GM19099 (cell line): ENCODE measurements around the gene AKT1.

Experiments used
- POLR2A ChIP-seq: IDR thresholded peaks from 3 replicates; pipeline ENCODE4 v1.6.1; 2011; ENCODE audit warnings: low read depth; ENCODE audit not compliant: insufficient read length; ENCODE audit errors: extremely low read depth

AKT1 gene

DNA sequence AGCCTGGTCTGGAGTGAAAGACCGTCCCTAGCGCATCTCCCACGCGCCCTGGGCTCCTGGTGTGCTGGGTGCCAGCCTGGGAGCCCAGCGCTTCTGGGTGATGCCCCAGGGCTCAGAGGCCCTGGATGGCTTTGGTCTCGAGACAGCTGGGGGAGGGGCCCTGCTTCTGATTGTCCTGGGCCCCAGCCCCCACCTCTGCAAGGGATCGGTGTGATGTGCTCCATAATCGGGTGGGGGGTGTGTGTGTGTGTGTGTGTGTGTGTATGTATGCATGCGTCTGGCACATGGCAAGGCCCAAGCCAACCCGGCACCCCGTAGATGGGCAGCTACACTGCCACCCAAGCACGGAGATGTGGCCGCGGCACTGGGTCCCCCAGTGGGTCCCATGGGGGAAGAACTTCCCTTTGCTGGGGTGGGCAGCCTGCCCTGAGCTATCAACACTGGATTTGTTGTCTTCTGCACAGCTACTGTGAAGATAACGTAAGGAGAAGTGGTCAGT lies 8.4 kb upstream of the AKT1 start:
- TF ChIP-seq POLR2A = no peak

DNA sequence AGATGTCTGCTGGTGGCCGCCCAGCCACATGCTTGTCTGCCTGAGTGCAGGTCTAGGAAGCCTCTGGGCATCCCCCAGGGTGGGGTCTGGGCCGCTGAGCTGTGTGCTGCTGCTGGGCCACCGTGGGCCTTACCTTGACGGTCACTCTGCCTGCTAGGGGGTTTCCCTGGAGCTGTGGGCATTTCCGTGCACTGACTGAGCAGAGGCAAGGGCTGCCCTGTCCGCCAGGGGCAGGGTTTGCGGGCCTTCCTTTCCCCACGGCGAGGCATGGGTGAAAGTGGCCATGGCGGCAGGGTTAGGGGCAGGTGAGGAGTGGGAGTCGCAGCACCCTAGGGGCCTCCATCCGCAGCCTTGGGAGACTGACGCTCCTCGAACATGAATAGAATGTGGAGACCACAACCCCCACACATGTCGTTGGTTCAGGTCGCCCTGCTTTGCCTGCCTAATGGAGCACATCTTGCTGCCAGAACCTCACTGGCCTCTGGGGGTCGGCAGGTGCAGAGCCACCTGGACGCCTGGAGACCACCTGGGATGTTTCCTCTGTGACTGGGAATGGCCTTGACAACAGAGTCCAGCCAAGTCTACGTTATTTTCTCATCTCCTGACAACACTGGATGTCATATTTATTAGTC lies 7.8 kb upstream of the AKT1 start:
- no peak for TF ChIP-seq POLR2A

DNA sequence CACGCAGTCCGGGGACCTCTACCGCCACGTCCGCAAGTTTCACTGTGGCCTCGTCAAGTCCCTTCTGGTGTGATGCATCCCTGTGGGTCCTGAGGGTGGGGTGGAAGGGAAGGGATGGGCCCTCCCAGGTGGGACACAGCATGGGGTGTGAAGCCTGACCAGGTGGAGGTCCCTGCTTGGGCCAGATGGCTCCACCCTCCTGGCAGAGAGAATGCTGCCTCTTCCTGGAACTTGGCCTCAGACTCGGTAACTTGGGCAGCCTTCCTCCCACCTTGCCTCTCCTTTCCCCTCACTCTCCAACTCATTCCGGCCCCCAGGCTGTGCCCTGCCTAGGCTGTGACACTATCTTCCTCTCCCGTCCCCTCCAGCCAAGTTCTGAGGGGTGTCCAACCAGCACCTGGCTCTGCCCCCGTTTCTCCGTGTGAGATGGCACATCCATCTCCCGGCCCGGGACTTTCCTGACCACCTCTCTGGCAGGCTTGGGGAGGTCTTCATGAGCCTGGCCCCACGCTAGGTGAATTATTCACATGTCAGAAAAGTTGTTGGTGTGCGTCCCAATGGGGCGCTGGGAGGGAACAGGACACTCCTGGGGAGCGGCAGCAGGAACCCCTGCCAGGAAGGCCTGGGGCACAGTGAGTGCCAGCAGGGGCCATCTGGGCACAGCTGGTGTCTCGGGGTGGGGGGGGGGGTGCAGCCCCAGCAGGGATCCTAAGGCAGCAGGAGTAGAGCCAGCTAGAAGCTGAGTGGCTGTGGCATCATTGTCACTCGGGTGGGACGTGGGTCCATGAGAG lies 7.0 kb upstream of the AKT1 start:
- no peak for TF ChIP-seq POLR2A

DNA sequence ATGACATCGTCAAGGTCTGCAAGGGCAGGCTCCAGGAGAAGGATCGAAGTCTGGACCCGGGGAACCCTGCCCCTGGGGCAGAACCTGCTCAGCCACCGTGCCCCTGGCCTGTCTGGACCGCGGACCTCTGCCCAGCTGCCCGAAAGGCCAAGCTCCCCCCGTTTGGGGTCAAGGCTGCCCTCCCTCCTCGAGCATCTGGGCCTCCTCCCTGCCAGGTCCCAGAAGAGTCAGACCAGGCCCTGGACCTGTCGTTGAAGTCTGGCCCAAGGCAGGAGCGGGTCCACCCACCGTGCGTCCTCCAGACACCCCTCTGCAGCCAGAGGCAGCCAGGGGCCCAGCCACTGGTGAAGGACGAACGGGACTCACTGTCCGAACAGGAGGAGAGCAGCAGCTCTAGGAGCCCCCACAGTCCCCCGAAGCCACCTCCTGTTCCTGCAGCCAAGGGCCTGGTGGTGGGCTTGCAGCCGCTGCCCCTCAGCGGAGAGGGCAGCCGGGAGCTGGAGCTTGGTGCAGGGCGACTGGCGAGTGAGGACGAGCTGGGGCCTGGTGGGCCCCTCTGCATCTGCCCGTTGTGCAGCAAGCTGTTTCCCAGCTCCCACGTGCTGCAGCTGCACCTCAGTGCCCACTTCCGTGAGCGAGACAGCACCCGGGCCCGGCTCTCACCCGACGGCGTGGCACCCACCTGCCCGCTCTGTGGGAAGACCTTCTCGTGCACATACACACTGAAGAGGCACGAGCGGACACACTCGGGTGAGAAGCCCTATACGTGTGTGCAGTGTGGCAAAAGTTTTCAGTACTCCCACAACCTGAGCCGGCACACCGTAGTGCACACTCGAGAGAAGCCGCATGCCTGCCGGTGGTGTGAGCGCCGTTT lies 6.2 kb upstream of the AKT1 start:
- TF ChIP-seq POLR2A = no peak

DNA sequence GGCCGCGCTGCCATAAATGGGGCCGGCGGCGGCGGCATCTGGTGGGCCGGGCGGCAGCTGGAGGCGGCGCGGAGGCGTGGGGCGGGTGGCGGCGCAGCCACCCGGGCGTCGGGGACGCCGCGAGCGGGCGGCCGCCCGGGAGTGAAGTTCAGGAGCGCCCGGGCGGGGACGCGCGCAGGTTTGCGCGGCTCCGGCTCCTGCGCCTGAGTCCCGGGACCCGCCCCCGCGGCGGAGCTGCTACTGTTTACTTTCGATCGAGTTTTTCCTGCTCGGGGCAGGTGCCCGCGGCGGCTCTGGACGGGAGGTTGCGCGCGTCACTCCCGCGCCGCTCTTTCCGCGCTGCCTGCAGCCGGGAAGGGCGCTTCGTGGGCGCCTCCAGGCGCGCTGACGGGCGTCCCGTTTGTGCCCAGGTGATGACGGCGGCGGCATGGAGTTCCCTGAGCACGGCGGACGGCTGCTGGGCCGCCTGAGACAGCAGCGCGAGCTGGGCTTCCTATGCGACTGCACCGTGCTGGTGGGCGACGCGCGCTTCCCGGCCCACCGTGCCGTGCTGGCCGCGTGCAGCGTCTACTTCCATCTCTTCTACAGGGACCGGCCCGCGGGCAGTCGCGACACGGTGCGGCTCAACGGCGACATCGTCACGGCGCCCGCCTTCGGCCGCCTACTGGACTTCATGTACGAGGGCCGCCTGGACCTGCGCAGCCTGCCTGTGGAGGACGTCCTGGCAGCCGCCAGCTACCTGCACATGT lies 5.4 kb upstream of the AKT1 start, which contains the start of gene ZBTB42:
TSS of gene ZBTB42 (plus strand) at position 331 of the 749 bp plus-strand sequence. CDS start at position 428, 97 bp downstream.
- TF ChIP-seq POLR2A = no peak

DNA sequence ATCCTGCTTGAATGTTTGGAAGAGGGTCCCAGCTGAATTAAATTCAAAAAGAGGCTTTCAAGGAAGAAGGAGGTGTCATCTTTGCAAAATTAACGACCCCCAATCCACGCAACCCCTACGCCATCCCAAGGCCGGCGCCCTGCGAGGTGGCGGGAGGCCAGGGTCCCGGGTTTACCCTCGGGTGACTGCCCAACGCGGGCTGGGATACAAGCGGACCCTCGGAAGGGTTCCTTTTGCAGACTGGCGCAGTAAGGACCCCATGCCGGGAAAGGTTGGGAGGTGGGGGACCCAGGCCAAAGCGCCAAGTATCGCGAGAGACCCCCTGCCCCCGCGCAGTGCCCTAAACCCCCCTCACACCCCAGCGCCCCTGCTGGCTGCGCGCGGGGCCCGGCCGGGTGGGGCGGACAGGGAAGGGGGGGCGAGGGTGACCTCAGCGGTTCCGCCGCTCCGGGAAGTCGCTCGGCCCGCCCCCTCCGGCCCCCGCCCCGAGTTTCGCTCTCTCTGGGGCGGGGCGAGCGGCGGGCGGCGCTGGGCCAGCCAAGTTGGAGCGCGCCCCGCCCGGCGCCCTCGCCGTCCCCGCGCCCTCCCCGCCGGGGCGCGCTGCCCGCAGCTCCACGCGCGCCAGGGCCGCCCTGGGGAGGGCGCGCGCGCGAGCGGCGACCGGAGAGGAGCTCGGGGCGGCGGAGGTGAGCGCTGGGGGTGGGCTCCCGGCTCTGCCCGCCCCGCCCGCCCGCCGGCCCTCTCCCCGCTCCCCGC lies 4.6 kb upstream of the AKT1 start:
- no peak for TF ChIP-seq POLR2A

DNA sequence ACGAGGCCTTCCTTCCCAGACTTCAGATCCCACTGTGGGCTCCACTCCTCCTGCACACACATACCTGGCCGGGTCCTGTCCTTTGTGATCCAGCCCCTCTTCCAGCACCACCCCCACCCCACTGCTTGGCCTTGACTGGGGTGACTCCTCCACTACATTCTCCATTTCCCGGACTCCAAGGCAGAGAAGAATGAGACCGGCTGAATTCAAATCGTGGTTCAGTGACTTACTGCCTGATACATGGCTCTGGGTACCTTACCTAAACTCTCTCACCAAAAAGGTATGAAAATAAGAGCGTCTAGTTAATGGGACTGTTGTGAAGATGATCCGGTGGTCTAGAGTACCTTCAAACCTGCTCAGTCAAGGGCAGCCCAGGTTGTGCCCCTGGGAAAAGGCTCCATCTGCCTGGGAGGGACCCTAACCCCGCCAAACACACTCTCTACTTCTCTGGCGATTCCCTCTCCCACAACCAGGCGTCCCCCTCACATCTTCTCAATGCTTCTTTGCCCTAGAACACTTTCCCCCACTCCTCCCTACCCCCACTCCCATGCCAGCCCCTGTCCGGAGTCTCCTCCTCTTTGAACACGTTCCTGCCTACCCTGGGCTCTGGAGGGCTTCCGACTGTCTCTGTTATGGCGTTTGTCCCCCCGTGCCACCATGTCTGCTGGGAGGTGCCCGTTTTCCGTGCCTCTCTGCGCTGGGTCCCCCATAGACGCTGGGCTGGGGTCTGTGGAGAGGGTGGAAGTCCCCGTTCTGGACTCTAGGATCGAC lies 3.9 kb upstream of the AKT1 start:
- no peak for TF ChIP-seq POLR2A

GRCh38 chr14:104798300-104799243 lies 3.0 kb upstream of the AKT1 start:
- TF ChIP-seq POLR2A = no peak

DNA sequence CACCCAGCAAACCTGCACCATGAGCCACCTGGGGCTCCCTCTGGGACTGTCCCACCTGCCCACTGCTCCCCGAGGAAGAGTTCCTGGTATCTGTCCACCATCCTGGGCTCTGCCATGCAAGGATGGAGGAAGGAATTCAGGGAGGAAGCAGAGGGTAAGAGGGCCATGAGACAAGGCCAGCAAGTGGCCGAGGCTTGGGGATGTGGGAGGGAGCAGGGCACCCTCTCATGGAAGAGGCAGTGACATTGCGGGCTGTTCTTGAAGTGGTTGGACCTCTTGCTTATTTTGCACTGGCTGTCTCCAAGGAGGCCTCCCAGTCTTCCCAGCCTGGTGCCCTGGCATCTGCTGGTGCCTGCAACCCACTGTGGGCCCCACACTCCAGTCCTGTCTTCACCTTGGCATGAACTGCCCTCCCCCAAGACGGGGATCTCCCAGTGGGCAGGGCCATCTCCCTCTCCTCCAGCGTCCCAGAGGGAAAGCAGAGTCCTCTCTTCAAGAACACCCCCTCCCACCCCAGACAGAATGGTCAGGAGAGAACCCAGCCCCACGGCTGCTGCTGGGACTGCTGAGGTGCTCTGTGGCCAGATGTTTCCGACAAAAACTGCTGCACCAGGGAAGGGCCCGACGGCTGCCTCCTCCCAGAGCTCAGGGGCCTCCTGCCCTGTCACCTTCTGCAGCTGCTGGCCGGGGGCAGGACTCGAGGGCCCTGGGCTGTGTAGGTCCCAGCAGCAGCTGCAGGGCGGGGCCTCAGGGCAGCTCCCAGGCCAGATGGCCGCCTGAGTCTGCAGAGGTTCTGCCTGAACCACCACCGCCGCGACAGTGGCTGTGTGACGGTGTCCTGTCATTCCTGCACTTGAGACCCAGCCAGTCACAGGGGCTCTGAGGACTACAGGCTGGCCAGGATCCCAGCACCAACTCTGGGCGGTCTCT lies 1.8 kb upstream of the AKT1 start:
- no peak for TF ChIP-seq POLR2A

- TF ChIP-seq POLR2A = no peak
Measured at GRCh38 chr14:104796687-104797081, 1.1 kb upstream of the AKT1 start.
